Skeletal muscle tissue (tissue), 4 donors: ENCODE data around the gene CEBPG. TPM values are rescaled to one million over a fixed set of nuclear protein-coding genes. Genes with fewer than 3 reads are reported as not detected.

ENCODE experiments used
- H3K27ac ChIP-seq: one replicate; pipeline ENCODE4 v1.7.0; 2013; ENCODE audit warnings: mild to moderate bottlenecking, low read depth, low read length, inconsistent platforms
- H3K27me3 ChIP-seq, 3 donors: one replicate each; pipeline ENCODE4 v1.7.0; 2013; ENCODE audit warnings: low read length in 3 of 3; ENCODE audit not compliant: control insufficient read depth in 3 of 3, insufficient read depth in 3 of 3
- H3K36me3 ChIP-seq, 3 donors: one replicate each; pipeline ENCODE4 v1.7.0; 2013; ENCODE audit warnings: low read length in 3 of 3; ENCODE audit not compliant: control insufficient read depth in 3 of 3, insufficient read depth in 3 of 3
- H3K4me1 ChIP-seq, 3 donors: one replicate each; pipeline ENCODE4 v1.7.0; 2013; ENCODE audit warnings: low read length in 3 of 3, mild to moderate bottlenecking in 3 of 3; ENCODE audit not compliant: control insufficient read depth in 3 of 3, insufficient read depth in 3 of 3
- H3K4me3 ChIP-seq, 3 donors: one replicate each; pipeline ENCODE4 v1.7.0; 2013; ENCODE audit warnings: low read length in 3 of 3
- H3K9ac ChIP-seq, 3 donors: one replicate each; pipeline ENCODE4 v1.7.0; 2013; ENCODE audit warnings: low read length in 3 of 3, mild to moderate bottlenecking in 3 of 3, moderate library complexity in 2 of 3, low read depth in 1 of 3
- H3K9me3 ChIP-seq, 3 donors: one replicate each; pipeline ENCODE4 v1.7.0; 2013; ENCODE audit warnings: low read length in 3 of 3; ENCODE audit not compliant: control insufficient read depth in 3 of 3
- total RNA-seq: library from RNA; depleted of rRNA; stranded (reverse); fragments of >200 nt; gene quantifications from one replicate; pipeline ENCODE4 v1.2.3, GENCODE V29; 2014
- donor health status: Osteomylitis.

The CEBPG gene
- total RNA-seq, 1 donor from 2014 or later: 14.1 TPM

GRCh38 chr19:33366127-33366526 is 7.4 kb upstream of the CEBPG start:
- Histone ChIP-seq H3K36me3 (no peaks in the 10 kb centered on the region), H3K9ac (no peak overlapping the region), H3K27me3 (no peaks in the 10 kb centered on the region), H3K4me1 (no peaks in the 10 kb centered on the region), H3K4me3 (no peak overlapping the region), H3K9me3 (no peaks in the 10 kb centered on the region), H3K27ac (no peak overlapping the region)

- Histone ChIP-seq H3K36me3 (no peaks in the 10 kb centered on the region), H3K27me3 (no peaks in the 10 kb centered on the region), H3K4me3 (no peak overlapping the region), H3K9ac (no peak overlapping the region), H3K4me1 (no peaks in the 10 kb centered on the region), H3K9me3 (no peaks in the 10 kb centered on the region), H3K27ac (no peak overlapping the region)
Measured at GRCh38 chr19:33366897-33367296, 6.6 kb upstream of the CEBPG start.

- no peak overlapping the region for H3K9ac ChIP-seq
- no peaks in the 10 kb centered on the region for H3K9me3 ChIP-seq
- H3K4me1 ChIP-seq: peaks cover 0 to 3% (median 0%) of the 10 kb centered on the region in 3 donors
- H3K4me3 ChIP-seq: no peak overlapping the region
- H3K27ac ChIP-seq: no peak overlapping the region
- no peaks in the 10 kb centered on the region for H3K27me3 ChIP-seq
- H3K36me3 ChIP-seq: no peaks in the 10 kb centered on the region
Measured at GRCh38 chr19:33368074-33368864, 5.2 kb upstream of the CEBPG start.

- Histone ChIP-seq H3K27me3 (no peaks in the 10 kb centered on the region), H3K36me3 (no peaks in the 10 kb centered on the region), H3K27ac (no peak overlapping the region), H3K4me1 (peaks cover 14 to 17% (median 16%) of the 10 kb centered on the region in 3 donors), H3K9ac (no peak overlapping the region), H3K4me3 (no peak overlapping the region), H3K9me3 (no peaks in the 10 kb centered on the region)
Measured at GRCh38 chr19:33370783-33371182, 2.7 kb upstream of the CEBPG start.

GRCh38 chr19:33374236-33374714 is 766 bp downstream of the CEBPG start:
- H3K4me1 ChIP-seq: peaks cover 31 to 40% (median 34%) of the 10 kb centered on the region in 3 donors
- no peaks in the 10 kb centered on the region for H3K27me3 ChIP-seq
- H3K27ac ChIP-seq: peak overlapping the region; percentile 88
- H3K4me3 ChIP-seq: peak overlapping the region; percentile 77 to 97 (median 86)
- peak overlapping the region; percentile 78 to 93 (median 83) for H3K9ac ChIP-seq
- H3K36me3 ChIP-seq: peaks cover 0 to 3% (median 3%) of the 10 kb centered on the region in 3 donors
- no peaks in the 10 kb centered on the region for H3K9me3 ChIP-seq

- Histone ChIP-seq H3K4me1 (peaks cover 31 to 42% (median 34%) of the 10 kb centered on the region in 3 donors), H3K36me3 (peaks cover 2 to 6% (median 5%) of the 10 kb centered on the region in 3 donors), H3K4me3 (peak overlapping the region in 2 of 3 donors; percentile 86 to 97), H3K9ac (peak overlapping the region in 1 of 3 donors; percentile 93), H3K27ac (peak overlapping the region; percentile 22), H3K27me3 (no peaks in the 10 kb centered on the region), H3K9me3 (no peaks in the 10 kb centered on the region)
Measured at GRCh38 chr19:33375156-33375836, 1.8 kb downstream of the CEBPG start.

- H3K9ac ChIP-seq: no peak overlapping the region
- peaks cover 31 to 42% (median 34%) of the 10 kb centered on the region in 3 donors for H3K4me1 ChIP-seq
- peak overlapping the region in 1 of 3 donors; percentile 30 for H3K4me3 ChIP-seq
- peak overlapping the region; percentile 22 for H3K27ac ChIP-seq
- H3K27me3 ChIP-seq: no peaks in the 10 kb centered on the region
- H3K36me3 ChIP-seq: peaks cover 2 to 6% (median 5%) of the 10 kb centered on the region in 3 donors
- no peaks in the 10 kb centered on the region for H3K9me3 ChIP-seq
Measured at GRCh38 chr19:33375837-33376159, 2.3 kb downstream of the CEBPG start.

GRCh38 chr19:33376423-33376822 is 2.9 kb downstream of the CEBPG start:
- no peak overlapping the region for H3K4me3 ChIP-seq
- peak overlapping the region; percentile 18 for H3K27ac ChIP-seq
- H3K9me3 ChIP-seq: no peaks in the 10 kb centered on the region
- no peak overlapping the region for H3K9ac ChIP-seq
- no peaks in the 10 kb centered on the region for H3K27me3 ChIP-seq
- H3K36me3 ChIP-seq: peaks cover 5 to 6% (median 6%) of the 10 kb centered on the region in 3 donors
- H3K4me1 ChIP-seq: peaks cover 31 to 42% (median 34%) of the 10 kb centered on the region in 3 donors

GRCh38 chr19:33376941-33377557 is 3.5 kb downstream of the CEBPG start:
- Histone ChIP-seq H3K4me1 (peaks cover 31 to 42% (median 34%) of the 10 kb centered on the region in 3 donors), H3K27ac (no peak overlapping the region), H3K9me3 (no peaks in the 10 kb centered on the region), H3K9ac (no peak overlapping the region), H3K4me3 (no peak overlapping the region), H3K36me3 (peaks cover 5 to 6% (median 6%) of the 10 kb centered on the region in 3 donors), H3K27me3 (no peaks in the 10 kb centered on the region)
